Measurements from ENCODE around the gene PABPC1L2B.
"Not testable (repeated sequence)": the region's sequence is repeated elsewhere in the genome, so short reads cannot be mapped to it uniquely, and the experiment has no call there.

- TF ChIP-seq, protein P1, sequence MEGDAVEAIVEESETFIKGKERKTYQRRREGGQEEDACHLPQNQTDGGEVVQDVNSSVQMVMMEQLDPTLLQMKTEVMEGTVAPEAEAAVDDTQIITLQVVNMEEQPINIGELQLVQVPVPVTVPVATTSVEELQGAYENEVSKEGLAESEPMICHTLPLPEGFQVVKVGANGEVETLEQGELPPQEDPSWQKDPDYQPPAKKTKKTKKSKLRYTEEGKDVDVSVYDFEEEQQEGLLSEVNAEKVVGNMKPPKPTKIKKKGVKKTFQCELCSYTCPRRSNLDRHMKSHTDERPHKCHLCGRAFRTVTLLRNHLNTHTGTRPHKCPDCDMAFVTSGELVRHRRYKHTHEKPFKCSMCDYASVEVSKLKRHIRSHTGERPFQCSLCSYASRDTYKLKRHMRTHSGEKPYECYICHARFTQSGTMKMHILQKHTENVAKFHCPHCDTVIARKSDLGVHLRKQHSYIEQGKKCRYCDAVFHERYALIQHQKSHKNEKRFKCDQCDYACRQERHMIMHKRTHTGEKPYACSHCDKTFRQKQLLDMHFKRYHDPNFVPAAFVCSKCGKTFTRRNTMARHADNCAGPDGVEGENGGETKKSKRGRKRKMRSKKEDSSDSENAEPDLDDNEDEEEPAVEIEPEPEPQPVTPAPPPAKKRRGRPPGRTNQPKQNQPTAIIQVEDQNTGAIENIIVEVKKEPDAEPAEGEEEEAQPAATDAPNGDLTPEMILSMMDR (IDR thresholded peaks at IDR 0.05; ENCODE audit: low read depth, low read length) = not testable (repeated sequence)
- TF ChIP-seq EZH2phosphoT487 (IDR thresholded peaks at IDR 0.05; ENCODE audit: low read depth) = not testable (repeated sequence)
Measured at GRCh38 chrX:72959971-72960370, 42.8 kb upstream of the PABPC1L2B start.
